Tibial nerve (tissue), 4 donors: Measurements from ENCODE around the gene IAPP. TPM values are rescaled to one million over a fixed set of nuclear protein-coding genes. Genes with fewer than 3 reads are reported as not detected.

Source experiments
- DNase-seq, 2 donors: peaks; one replicate each; pipeline ENCODE4 v3.0.0-alpha.2; 2019; ENCODE audit warnings: low spot score in 2 of 2
- H3K27ac ChIP-seq, 4 donors: fragments of 200-600 bp; sonication (generic) in 3 of 4; one replicate each; pipeline ENCODE4 v1.5.1; 2017 to 2019; ENCODE audit warnings: mild to moderate bottlenecking in 1 of 4
- H3K27me3 ChIP-seq, 2 donors: fragments of 200-600 bp; sonication (generic) in 1 of 2; one replicate each; pipeline versions ENCODE4 v1.5.1 to v1.6.0; 2017 to 2019
- H3K36me3 ChIP-seq, 3 donors: fragments of 200-600 bp; sonication (generic); one replicate each; pipeline ENCODE4 v1.5.1; 2018 to 2019
- H3K4me1 ChIP-seq, 4 donors: fragments of 200-600 bp; sonication (generic) in 3 of 4; one replicate each; pipeline ENCODE4 v1.5.1; 2017 to 2019
- H3K4me3 ChIP-seq, 4 donors: fragments of 200-600 bp; sonication (generic) in 3 of 4; one replicate each; pipeline ENCODE4 v1.5.1; 2017 to 2019; ENCODE audit warnings: mild to moderate bottlenecking in 1 of 4, moderate library complexity in 1 of 4
- H3K9me3 ChIP-seq, 4 donors: fragments of 200-600 bp; sonication (generic) in 3 of 4; one replicate each; pipeline ENCODE4 v1.5.1; 2017 to 2019
- CTCF ChIP-seq, 5 experiments: fragments of 200-600 bp in 3 of 5; fragments of 450-650 bp in 2 of 5; sonication (generic) in 3 of 5; IDR thresholded peaks; one replicate each; pipeline ENCODE4 v1.5.1; 2016 to 2019; ENCODE audit warnings: antibody characterized with exemption in 5 of 5, mild to moderate bottlenecking in 3 of 5, moderate library complexity in 2 of 5
- EP300 ChIP-seq, 2 donors: sonication (generic); formaldehyde crosslinking; IDR thresholded peaks; one replicate each; pipeline ENCODE4 v1.6.1; 2017; ENCODE audit warnings: antibody characterized with exemption in 2 of 2, mild to moderate bottlenecking in 1 of 2
- POLR2A ChIP-seq, 2 donors: fragments of 450-650 bp; IDR thresholded peaks; one replicate each; pipeline ENCODE4 v1.6.1; 2017; ENCODE audit warnings: antibody characterized with exemption in 2 of 2, mild to moderate bottlenecking in 2 of 2, moderate library complexity in 2 of 2
- WGBS, 2 donors: methylation state at CpG; one replicate each; pipeline ENCODE4 v1.1.5; 2018; 5-methylcytosine and 5-hydroxymethylcytosine counted together
- total RNA-seq, 4 donors: library from RNA; depleted of rRNA; stranded (reverse); fragments of >200 nt; gene quantifications; one replicate each; pipeline ENCODE4 v1.1.0, GENCODE V29; 2016

The IAPP gene
- not detected for total RNA-seq

GRCh38 chr12:21372602-21373001, at the start of gene IAPP:
IAPP (plus strand) TSS chr12:21372902; CDS start chr12:21373352, 450 bp downstream.
- no peak for TF ChIP-seq CTCF (IDR thresholded peaks at IDR 0.05)
- no peak for TF ChIP-seq POLR2A (IDR thresholded peaks at IDR 0.05)
- TF ChIP-seq EP300 (IDR thresholded peaks at IDR 0.05), result no peak
- no peaks in the 10 kb centered on the region for H3K9me3 ChIP-seq
- no peak within 1 kb of the TSS for H3K27ac ChIP-seq
- H3K27me3 ChIP-seq, result no peaks in the 10 kb centered on the region
- WGBS, 2 donors, result 78 to 85% methylated on average over 2 of the region's 2 CpGs
- no peak for DNase-seq
- H3K36me3 ChIP-seq, result no peaks in the 10 kb centered on the region
- no peaks in the 10 kb centered on the region for H3K4me1 ChIP-seq
- no peak within 1 kb of the TSS for H3K4me3 ChIP-seq

GRCh38 chr12:21323736-21324135, 49.0 kb upstream of the IAPP start:
- TF ChIP-seq EP300 (IDR thresholded peaks at IDR 0.05) (no peak), POLR2A (IDR thresholded peaks at IDR 0.05) (no peak), CTCF (IDR thresholded peaks at IDR 0.05) (no peak)
- no peak overlapping the region for H3K4me3 ChIP-seq
- WGBS, 2 donors, result 35 to 36% methylated on average over 2 of the region's 2 CpGs

GRCh38 chr12:21324551-21324950, 48.2 kb upstream of the IAPP start:
- Histone ChIP-seq H3K27me3 (no peaks in the 10 kb centered on the region), H3K9me3 (peaks cover 0 to 25% (median 0%) of the 10 kb centered on the region in 4 donors), H3K4me3 (no peak overlapping the region), H3K36me3 (no peaks in the 10 kb centered on the region), H3K4me1 (no peaks in the 10 kb centered on the region), H3K27ac (no peak overlapping the region)
- 50 to 57% methylated on average over 1 of the region's 1 CpG for WGBS, 2 donors
- no peak for DNase-seq
- no peak for TF ChIP-seq CTCF (IDR thresholded peaks at IDR 0.05)
- no peak for TF ChIP-seq POLR2A (IDR thresholded peaks at IDR 0.05)
- no peak for TF ChIP-seq EP300 (IDR thresholded peaks at IDR 0.05)

More at GRCh38 chr12:21323736-21324135, 49.0 kb upstream of the IAPP start:
- Histone ChIP-seq H3K4me1 (no peaks in the 10 kb centered on the region), H3K36me3 (no peaks in the 10 kb centered on the region), H3K9me3 (peaks cover 0 to 25% (median 0%) of the 10 kb centered on the region in 4 donors), H3K27me3 (no peaks in the 10 kb centered on the region), H3K27ac (no peak overlapping the region)
- DNase-seq, result no peak

- Histone ChIP-seq H3K4me3 (no peak overlapping the region), H3K4me1 (no peaks in the 10 kb centered on the region), H3K27ac (no peak overlapping the region), H3K36me3 (no peaks in the 10 kb centered on the region), H3K27me3 (no peaks in the 10 kb centered on the region), H3K9me3 (peaks cover 0 to 38% (median 0%) of the 10 kb centered on the region in 4 donors)
- DNase-seq, result no peak
- TF ChIP-seq CTCF (IDR thresholded peaks at IDR 0.05) (no peak), EP300 (IDR thresholded peaks at IDR 0.05) (no peak), POLR2A (IDR thresholded peaks at IDR 0.05) (no peak)
Measured at GRCh38 chr12:21328578-21328977, 44.1 kb upstream of the IAPP start.

- no peak overlapping the region for H3K4me3 ChIP-seq
- H3K27me3 ChIP-seq, result no peaks in the 10 kb centered on the region
- no peak overlapping the region for H3K27ac ChIP-seq
- no peak for DNase-seq
- TF ChIP-seq EP300 (IDR thresholded peaks at IDR 0.05), result no peak
- no peak for TF ChIP-seq CTCF (IDR thresholded peaks at IDR 0.05)
- TF ChIP-seq POLR2A (IDR thresholded peaks at IDR 0.05), result no peak
- 68 to 71% methylated on average over 1 of the region's 1 CpG for WGBS, 2 donors
- H3K9me3 ChIP-seq, result peaks cover 0 to 34% (median 0%) of the 10 kb centered on the region in 4 donors
- no peaks in the 10 kb centered on the region for H3K4me1 ChIP-seq
- H3K36me3 ChIP-seq, result no peaks in the 10 kb centered on the region
Measured at GRCh38 chr12:21330682-21331253, 41.9 kb upstream of the IAPP start.
